Activated T-cell treated with anti-CD3 and anti-CD28 coated beads for 48 hours (primary cell): ENCODE results near the gene CAMK2B.

Experiments
- DNase-seq: peaks from one replicate; pipeline ENCODE4 v3.0.0-alpha.2; 2020; ENCODE audit warnings: low read depth

The CAMK2B gene

DNA sequence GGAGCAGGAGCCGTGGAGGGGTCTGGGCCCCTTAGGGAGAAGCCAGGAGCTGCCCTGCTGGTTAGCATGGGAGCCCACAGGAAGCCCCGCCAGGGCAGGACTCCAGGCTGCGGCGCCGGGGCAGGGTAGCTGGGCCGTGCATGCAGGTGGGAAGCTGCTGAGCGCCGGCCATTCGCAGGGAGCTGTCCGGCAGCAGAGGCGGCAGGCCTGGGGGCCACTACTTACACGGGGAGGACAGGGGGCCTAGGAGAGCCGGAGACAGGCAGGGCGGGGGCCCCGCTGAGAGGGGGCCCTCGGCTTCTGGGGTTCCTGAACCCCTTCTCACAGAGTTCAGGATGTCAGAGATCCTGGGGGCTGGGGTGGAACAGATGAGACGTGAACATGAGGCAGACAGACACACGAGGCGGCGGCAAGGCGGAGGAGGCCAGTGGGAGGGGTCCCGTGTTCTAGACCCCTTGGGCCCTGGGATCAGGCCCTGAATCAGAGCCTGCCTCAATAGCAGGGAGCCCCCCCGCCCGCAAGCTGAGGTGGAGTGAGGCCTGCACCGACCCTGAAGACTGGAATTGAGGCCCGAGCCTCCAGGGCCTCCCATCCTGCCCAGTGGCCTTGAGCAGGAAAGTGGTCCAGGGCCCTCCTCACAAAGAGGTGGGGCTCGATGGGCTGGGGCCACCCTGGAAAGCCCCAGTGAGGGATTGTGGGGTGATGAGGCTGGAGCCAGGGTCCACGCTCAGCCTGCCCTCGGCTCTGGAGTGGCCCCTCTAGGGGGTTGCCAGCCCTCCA, 96.6 kb downstream of the CAMK2B start:
- no peak for DNase-seq

DNA sequence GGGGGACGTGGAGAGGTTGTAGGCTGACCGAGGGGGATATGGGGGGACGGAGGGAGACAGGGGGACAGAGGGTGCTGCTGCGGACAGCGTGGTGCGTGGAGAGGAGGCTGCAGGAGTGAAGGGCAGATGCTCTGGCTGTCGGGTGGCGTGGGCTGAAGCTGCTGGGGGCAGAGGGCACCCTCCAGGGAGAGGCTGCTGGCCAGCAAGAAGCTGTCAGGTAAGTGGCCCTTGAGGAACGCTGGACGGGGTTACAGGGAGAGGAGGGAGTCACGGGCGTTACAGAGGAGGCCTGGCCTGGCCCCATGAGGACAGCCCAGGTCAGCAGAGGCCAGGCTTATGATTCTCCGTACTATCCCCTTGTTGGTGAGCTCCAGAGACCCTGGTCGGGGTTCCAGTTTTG, 97.5 kb downstream of the CAMK2B start:
- DNase-seq: no peak

DNA sequence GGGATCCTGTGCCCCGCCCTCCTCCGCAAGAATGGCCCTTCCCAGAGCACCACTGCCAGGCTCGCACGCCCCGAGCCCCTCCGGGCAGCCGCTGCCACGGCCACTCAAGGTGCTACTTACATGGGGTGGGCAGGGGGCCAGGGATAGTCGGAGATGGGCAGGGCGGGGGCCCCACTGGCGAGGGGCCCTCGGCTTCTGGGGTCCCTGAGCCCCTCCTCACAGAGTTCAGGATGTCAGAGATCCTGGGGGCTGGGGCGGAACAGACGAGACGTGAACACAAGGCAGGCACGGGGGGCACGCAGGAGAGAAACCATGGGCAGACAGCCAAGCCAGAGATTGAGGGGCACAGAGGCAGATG, 99.0 kb downstream of the CAMK2B start:
- no peak for DNase-seq

DNA sequence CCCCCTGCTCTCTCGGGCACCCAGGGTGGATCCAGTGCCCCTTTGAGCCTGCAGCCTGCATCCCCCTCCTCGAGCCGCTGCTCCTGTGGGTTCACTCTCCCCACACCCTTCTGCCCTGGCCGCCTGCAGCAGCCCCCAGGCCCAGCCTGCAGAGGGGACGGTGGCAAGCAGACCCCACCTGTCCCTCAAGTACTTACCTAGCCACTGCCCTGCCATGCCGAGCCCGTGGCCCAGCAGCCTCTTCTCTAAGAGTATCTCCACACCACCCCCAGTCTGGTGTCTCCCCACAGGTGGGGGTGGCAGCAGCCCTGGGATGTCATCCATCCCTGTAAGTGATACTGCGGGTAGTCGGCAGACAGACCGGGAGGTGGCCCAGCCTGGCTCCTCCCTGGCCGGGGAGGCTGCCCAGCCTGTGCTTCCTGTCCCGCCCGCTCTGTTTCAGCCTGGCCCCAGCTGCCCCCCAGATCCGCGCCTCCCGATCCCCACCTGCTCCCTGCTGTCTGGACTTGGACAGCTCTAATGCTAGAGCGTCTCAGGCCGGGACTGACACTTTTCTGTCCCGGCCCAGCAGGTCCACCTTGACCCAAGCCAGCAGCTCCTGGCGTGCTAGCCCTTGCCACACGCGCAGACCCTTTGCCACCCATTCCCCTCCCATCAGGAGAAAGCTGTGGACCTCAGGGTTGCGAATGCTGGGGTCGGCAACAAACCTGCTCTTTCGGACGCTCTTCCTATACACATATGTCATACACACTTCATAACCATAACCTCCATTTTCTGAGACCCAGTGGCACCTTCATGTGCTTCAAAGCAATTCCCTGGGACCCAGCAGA, 99.6 kb downstream of the CAMK2B start:
- no peak for DNase-seq

DNA sequence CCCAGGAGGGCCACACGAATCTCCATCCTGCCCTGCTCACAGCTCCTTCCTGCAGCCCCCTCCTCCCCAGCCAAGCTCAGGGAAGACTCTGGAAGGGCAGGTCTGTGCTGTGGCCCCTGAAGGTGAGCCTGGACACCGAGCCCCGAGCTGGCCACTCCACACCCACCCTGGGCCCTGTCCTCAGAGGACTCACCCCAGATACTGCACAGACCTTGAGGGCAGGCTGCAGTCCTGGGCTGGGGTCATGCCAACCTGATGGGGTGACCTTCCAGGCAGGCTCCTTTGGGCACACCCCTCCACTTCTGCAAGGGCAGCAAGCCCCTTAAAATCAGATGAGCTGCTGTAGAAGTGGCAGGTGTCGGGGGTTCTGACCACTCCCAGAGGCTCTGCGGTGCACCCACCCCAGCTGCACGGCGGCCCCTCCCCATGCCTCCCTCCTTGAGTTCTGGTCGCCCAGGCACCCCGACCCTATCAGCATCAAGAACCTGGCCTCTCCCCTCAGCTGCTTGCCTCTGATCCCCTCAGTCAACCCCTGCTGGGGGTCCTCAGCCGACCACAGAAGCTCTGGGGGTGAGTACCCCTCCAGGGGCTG, 100.3 kb downstream of the CAMK2B start:
- no peak for DNase-seq

DNA sequence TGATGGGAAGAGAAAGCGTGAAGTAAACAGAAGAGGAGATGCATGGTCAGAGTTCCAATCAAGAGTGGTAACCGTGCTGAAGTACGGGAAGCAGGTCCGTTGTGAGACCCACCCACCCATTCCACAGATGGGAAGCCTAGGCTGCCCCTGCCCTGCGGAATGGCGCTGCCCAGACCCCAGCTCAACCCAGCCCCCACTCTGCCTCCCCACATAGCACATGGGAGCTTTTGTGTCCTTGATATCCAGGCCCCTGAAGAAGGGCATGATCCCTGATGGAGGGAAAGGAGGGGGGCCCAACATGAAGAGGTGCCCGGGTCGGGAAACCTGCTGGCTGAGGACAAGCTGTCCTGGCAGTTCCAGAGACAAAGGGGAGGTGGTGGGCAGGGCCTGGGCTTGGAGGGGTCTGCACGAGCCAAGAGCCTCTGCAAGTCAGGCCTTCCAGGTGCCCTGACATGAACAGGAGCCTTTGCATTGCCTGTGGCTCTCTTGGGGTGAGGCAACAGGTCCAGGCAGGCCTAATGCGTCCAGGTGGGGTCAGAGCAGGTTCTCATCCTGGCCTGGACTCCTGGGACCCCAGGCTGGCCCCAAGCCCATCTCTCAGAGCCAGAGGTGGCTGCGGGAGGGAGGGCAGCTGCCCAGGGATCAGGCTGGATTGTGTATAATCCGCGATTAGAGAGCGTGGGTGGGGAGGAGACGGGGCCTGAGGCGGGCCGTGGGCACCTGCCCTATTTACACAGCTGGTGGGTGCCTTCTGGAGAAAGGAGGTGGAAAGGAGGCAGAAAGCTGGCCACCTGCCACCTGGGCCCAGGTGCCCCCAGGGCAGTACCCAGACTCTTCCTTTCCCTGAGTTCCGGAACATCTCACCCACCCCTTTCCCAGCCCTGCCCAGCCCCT, 101.1 kb downstream of the CAMK2B start:
- no peak for DNase-seq

DNA sequence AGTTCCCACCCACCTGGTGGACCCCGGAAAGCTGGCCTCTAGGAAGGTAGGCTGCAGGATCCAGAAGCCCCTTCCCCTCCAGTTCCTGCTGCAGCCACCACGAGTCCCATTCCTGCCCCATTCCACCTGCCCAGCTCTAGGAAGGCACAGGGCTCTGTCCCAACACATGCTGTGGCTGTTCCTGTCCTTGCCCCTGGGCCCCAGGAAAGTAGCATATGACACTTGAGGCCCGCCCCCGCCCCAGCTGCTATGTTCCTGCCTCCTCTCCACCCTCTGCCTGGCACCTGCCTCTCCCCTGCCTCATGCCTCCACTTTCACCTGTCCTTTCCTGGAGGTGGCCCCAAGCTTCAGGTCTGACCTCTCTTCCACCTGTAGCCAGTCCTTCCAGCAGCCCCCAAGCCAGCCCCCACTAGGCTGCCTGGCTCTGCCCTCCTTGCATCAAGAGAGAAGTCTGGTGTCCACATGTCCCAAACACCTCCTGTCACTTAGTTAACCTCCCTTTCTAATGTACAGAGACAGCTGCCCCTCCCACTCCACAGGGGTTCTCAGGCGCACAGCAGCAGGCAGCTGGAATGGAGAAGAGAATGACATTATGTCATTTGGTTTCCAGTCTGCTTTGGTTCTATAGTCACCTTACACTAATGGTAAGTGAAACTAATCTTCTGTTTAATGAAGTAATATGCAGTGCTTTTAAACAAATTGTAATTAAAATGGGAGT, 101.9 kb downstream of the CAMK2B start:
- no peak for DNase-seq

DNA sequence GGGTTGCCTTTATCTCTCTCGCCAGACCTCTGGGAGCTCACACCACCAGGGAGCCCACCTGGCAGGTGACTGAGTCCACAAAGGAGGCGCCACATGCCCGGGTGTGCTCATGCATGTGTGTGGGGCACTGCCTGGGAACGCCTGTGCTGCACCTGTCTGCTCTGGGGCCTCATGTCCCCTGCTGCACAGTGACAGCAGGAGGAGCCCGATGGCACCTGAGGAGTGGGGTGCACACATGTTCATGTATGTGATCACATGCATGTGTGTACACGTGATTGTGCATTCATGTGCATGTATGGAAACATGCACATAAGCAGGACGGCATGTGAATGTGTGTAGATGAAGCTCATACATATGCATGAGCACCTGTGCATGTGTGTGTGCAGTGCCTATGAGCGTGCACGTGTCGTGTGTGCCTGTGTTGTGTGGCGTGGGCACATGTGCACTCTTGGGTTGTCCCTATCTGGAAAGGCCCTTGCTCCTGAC, 102.6 kb downstream of the CAMK2B start:
- no peak for DNase-seq

DNA sequence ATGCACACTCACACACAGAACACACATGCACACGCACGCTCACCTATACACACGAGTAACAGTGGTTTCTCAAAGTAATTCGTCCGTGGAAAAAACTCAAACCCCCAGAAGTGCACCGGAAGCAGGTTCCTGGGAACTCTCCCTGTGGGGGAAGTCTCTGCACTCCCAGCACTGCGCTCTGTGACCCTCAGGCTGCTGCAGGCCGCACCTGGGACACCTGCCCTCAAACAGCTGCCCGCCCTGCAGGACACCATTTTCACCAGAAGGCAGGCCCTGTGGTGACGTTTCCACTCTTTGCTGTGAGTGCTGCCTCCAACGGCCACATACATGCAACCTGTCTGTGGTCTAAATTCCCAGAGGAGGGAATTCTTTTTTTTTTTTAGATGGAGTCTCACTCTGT, 103.3 kb downstream of the CAMK2B start:
- DNase-seq: no peak

DNA sequence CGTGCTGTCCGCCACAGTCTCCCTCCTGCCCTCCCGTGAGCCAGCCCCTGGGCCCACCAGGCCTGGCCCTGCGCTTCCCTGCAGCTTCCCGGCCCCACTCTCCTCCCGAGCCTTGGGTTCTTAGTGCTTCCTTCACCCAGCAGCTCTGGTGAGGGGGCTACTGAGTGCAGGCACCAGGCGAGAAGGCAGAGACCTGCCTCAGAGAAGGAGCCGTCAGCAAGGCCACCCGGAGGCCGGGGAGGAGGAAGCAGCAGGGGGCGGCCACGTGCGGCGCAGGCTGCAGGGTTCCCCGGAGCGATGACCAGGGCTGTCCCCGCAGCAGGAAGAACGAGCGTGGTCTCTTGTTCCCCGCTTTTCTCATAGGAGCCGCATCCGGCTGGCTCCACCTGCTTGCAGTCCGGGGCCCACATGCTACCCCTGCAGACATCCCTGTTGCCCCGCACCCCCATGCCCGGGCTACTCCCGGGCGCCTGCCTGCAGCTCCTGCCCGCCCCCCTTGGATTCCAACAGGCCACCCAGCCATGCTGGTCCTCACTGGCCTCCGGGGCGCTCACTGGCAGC, 104.1 kb downstream of the CAMK2B start:
- no peak for DNase-seq

DNA sequence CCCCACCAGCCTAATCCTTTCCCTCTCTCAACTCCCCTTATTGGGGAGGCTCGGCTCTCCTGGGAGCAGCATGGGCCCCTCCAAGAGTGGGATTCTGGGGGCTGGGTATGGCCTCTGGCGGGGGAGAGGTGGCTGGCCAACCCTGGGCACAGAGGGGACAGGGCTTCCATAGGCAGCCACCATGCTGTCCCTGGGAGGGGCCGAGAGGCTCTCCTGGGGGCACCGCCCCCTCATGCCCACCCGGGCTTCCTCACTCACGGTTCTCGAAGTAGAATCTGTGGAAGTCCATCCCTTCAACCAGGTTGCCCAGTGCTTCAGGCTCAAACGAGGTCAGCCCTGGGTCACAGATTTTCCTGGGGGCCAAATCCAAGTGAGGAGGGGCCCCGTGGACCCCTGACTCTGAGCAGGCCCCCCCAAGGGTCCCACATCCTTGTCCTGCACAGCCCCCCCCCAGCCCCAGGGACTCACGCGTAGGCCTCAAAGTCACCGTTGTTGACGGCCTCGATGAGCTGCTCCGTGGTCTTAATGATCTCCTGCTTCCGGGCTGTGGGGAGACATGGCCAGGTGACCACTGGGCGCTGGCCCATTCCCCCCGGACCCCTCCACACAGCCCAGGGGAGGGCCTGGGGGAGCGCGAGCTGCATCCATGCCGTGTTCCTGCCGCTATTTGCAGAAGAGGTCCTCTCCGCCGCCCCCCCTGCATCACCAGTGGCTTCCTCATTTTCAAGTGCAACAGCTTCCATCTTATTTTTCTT, 104.9 kb downstream of the CAMK2B start:
- DNase-seq: no peak

DNA sequence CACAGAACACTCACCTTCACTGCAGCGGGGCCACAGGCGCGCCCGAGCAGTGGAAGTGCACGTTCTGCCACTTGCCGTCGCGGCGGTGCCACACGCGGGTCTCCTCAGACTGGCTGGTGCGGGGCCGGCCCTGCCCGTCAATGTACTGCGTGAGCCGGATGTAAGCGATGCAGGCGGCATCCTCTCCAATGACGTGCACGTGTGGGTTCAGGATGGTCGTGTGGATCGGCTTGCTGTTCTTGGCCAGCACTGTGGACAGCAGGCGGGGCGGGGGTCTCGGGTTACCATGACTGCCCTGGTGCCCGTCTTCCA, 105.4 kb downstream of the CAMK2B start:
- no peak for DNase-seq

DNA sequence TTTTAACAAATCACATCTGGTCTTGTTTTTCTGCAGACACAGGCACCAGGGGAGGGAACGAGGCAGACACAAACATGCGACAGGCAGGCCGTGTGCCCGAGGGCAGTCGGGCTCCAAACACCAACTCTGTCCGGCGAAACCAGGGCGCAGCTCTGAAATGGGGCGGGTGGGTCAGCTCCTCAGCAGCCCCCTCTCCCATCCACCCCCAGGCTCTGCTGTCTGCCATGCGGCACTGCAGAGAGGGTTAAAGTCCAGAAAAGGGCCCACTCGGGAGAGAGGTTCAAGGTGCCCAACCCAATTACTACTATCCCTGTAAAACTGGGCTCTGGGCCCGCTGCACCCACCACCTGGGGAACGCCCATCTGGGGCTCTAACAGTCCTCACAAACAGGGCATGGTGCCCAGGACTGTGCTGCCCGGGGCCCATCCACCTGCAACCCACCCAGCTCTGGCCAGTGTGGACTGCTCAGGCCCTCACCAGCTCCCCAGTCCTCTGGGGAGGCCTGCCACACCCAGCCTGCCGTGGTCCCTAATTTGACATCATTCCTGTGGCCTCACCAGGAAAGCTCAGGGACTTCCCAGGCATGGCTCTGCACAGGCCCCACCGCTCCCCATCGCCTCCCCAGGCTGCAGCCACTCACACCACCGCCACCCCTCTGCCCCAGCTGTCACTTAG, 105.9 kb downstream of the CAMK2B start:
- DNase-seq: no peak

DNA sequence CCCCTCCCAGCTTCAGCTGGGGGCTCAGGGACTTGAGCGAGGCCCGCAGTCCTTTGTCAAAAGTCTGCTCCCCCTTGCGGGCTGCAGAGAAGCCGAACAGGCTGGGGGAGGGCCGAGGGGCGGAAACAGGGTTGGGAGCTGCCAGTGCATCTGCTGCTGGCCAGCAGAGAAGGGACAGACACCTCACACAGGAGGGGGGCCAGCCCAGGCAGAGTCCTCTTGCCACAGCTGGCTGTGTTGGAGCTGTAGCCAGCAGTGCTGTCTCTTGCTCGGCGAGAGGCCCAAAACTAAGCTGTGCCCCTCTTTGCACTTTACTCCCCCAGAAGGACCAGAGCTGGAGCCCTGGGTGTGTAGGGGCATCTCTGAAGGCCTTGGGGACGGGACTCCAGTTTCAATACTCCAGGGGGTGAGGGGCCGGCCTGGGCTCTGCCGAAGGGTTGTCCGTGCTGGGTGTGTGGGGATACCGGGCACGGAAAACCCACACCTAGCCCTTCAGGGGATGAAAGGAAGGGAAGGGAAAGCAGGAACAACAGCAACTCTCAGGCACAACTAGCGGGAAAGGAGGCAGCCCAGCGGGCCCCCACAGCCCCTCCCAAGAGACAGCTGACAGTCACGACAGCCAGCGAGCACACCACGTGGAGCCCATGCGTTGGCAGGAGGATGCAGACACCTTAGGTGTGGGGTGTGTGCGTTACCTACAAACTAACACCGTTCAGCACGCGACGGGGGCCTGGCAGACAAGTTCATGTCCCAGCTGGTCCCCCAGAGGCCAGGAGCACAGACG, 106.8 kb downstream of the CAMK2B start:
- no peak for DNase-seq

DNA sequence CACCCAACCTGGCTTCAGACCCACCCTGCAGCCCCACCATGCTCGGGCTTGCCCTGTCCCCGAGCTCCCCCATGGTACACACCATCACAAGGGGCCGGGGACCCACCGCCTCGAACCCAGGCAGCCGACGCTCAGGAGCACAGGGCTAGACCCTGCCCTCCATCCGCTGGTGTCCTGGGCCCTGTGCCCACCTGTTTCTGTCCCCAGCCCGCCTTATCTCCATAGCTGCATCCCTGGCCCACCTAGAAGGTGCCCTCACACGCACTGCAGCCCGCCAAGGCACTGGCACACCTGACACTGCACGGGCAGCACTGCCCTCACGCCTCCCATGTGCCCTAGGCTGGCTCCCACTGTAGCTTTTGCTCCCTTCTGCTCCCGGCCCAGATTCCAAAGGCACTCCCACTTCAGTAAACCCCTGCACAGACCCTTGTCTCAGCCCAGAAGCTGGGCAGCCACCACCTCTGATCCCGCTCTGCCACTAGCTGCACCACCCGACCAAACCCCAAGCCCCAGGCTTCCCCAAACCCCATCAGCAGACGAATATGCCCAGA, 107.5 kb downstream of the CAMK2B start:
- DNase-seq: no peak

DNA sequence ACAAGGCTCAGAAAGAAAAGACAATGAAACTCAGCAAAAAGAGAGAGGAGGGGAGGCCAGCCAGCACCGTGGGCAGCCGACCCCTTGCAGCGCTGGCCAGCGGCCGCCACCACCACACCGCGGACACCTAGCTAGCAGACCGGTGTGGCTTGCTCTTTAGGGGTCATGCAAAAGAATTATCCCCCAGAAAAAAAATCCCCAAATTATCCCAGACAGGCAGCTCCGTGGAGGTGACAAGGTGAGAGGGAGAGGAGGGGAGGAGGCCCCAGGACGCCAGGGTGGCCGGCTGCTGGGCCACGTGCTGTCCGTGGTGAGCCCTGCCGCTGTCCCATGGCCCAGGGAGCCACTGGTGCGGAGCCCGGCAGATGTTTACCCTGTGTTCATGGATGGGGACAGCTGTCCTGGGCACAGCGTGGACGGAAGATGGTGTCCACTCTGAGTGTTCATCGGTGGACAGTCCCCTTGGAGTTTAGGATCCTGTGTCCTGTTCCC, 108.1 kb downstream of the CAMK2B start:
- no peak for DNase-seq

DNA sequence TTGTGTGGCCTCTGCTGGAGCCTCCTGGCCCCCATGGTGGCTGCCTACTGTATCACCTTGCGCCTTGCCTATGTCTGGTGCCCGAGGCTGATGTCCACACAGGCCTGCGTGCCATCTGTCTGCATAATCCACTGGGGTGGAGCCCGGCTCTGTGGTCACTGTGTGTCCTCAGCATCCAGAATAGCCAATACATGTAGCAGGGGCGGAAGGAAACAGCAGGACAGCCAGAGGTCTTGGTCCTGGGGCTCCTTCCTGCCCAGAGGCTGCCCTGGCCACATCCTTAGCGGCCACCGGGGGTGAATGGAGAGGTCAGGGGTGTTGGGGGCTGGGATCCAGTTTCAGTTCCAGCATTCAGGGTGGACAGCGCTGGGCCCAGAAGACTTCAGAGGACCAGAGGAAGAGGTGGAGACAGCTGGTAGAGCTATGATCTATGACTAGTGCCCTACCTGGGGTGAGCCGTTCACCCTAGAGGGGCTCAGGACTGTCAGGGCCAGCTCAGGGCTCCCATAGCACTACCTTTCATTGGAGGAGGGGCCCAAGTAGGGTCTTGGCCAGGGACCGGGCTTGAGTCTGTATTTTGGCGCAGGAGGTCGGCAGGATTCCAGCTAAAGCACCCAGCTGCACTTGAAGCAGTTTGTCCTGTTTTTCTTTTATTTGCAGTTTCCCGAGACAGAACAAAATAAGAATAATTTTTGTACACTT, 108.7 kb downstream of the CAMK2B start:
- DNase-seq: no peak

DNA sequence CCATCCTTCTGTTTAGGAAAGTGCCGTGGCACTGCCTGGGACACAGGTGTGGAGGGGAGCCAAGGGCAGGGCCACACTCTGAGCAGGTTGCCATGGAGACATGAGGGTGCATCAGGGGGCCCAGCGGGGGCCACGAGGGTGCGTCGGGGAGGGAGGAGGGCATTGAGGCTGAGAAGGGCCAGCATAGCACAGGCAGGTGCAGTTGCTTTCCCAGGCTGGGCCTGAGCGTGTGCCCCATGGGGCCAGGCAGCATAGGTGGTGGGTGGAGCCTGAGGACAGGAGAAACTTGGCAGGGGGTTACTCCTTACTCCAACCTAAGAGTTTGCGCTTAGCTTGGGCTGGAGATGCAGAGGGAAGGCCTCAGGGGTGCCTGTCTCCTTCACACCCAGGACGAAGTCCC, 109.4 kb downstream of the CAMK2B start:
- DNase-seq: no peak
